GM23248 (cell line): Measurements from ENCODE around the gene SS18L1.

Source experiments
- EZH2 ChIP-seq: fragments of 200-600 bp; sonication (generic); IDR thresholded peaks from 2 replicates; pipeline ENCODE4 v1.6.1; 2018; ENCODE audit warnings: antibody characterized with exemption, mild to moderate bottlenecking; ENCODE audit not compliant: insufficient read depth, poor library complexity, severe bottlenecking
- EZH2phosphoT487 ChIP-seq: fragments of 200-600 bp; sonication (generic); IDR thresholded peaks from 2 replicates; pipeline ENCODE4 v1.6.1; 2018; ENCODE audit warnings: antibody characterized with exemption, moderate library complexity, mild to moderate bottlenecking, low read depth; ENCODE audit not compliant: insufficient read depth

DNA sequence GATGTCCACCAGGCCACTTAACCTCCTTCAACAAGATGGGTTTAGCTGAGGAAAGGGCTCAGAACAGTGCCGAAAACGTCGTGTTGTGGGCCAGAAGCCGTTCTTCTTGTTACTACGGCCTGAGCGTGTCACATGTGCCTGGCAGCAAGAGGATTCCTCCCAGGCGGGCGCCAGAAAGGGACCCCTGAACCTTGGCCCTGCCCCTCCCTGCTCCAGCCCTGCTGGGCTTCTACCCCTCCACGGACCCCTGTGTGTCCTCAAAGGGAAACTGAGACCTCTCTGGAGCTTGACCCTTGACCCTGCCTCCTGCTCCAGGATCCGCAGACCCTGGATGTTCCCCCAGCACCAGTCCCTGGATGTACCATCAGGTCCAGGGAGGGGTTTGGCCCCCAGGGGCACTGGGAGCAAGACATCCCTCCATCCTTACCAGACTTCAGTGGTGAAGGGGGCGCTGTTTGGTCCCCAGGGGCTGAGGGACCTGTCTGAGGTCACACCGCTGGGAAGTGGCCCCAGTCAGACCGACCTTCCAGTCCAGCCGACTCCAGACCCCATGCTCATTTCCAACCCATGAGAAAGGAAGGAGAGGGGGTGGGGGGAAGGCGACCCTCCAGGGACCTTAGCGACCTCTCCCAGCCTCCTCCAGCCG is 66.4 kb downstream of the SS18L1 start:
- TF ChIP-seq EZH2phosphoT487: no peak
- no peak for TF ChIP-seq EZH2
